Esophagus squamous epithelium (tissue), 5 donors: Measurements from ENCODE around the gene PCDHA8. TPM values are rescaled to one million over a fixed set of nuclear protein-coding genes. Genes with fewer than 3 reads are reported as not detected.
A peak's percentile ranks its signal among the peaks of the same experiment; 100 is the strongest.
"Not testable (repeated sequence)": the region's sequence is repeated elsewhere in the genome, so short reads cannot be mapped to it uniquely, and the experiment has no call there.

Source experiments
- DNase-seq: peaks from one replicate; lab custom pipeline; 2025; lab: John Stamatoyannopoulos, UW
- H3K27ac ChIP-seq, 4 donors: fragments of 200-600 bp; sonication (generic); one replicate each; pipeline ENCODE4 v1.5.1; 2016 to 2019; ENCODE audit warnings: mild to moderate bottlenecking in 1 of 4
- H3K27me3 ChIP-seq, 4 donors: fragments of 200-600 bp; sonication (generic); 1 replicate in 3 of 4; 2 replicates in 1 of 4; pipeline versions ENCODE4 v1.5.1 to v1.6.0; 2017 to 2021; ENCODE audit warnings: antibody characterized with exemption in 1 of 4
- H3K36me3 ChIP-seq, 3 donors: fragments of 200-600 bp; sonication (generic); one replicate each; pipeline ENCODE4 v1.5.1; 2016 to 2019
- H3K4me1 ChIP-seq, 3 donors: fragments of 200-600 bp; sonication (generic); one replicate each; pipeline ENCODE4 v1.5.1; 2017 to 2019
- H3K4me3 ChIP-seq, 4 donors: fragments of 200-600 bp; sonication (generic); 1 replicate in 3 of 4; 2 replicates in 1 of 4; pipeline ENCODE4 v1.5.1; 2016 to 2019; ENCODE audit warnings: mild to moderate bottlenecking in 2 of 4, moderate library complexity in 1 of 4
- H3K9me3 ChIP-seq, 3 donors: fragments of 200-600 bp; sonication (generic); one replicate each; pipeline ENCODE4 v1.5.1; 2016 to 2019
- POLR2A ChIP-seq, 4 donors: fragments of 450-650 bp; IDR thresholded peaks; one replicate each; pipeline ENCODE4 v1.6.1; 2017; ENCODE audit warnings: antibody characterized with exemption in 4 of 4, mild to moderate bottlenecking in 4 of 4, moderate library complexity in 3 of 4
- WGBS, 2 donors: methylation state at CpG; one replicate each; pipeline ENCODE4 v1.1.5; 2018; 5-methylcytosine and 5-hydroxymethylcytosine counted together
- intact Hi-C: fragments of 100-400 bp; cut with DNase I; formaldehyde crosslinking; loops from one replicate; pipeline ENCODE4 v1.15.0; 2022
- total RNA-seq, 4 donors: library from RNA; depleted of rRNA; stranded (reverse); fragments of >200 nt; gene quantifications; one replicate each; pipeline ENCODE4 v1.1.0, GENCODE V29; 2016
- TF ChIP-seq, protein P1 (sequence below), 6 experiments: fragments of 450-650 bp in 4 of 6; fragments of 200-600 bp in 2 of 6; sonication (generic) in 2 of 6; IDR thresholded peaks; one replicate each; pipeline ENCODE4 v1.5.1; 2016 to 2019; ENCODE audit warnings: antibody characterized with exemption in 6 of 6, mild to moderate bottlenecking in 4 of 6, moderate library complexity in 4 of 6
- donor health status: DM: yes; HTN: yes; CAD: no.

Gene PCDHA8
- total RNA-seq, 4 donors from 2014 or later = 0.19 TPM; not detected in 3

DNA sequence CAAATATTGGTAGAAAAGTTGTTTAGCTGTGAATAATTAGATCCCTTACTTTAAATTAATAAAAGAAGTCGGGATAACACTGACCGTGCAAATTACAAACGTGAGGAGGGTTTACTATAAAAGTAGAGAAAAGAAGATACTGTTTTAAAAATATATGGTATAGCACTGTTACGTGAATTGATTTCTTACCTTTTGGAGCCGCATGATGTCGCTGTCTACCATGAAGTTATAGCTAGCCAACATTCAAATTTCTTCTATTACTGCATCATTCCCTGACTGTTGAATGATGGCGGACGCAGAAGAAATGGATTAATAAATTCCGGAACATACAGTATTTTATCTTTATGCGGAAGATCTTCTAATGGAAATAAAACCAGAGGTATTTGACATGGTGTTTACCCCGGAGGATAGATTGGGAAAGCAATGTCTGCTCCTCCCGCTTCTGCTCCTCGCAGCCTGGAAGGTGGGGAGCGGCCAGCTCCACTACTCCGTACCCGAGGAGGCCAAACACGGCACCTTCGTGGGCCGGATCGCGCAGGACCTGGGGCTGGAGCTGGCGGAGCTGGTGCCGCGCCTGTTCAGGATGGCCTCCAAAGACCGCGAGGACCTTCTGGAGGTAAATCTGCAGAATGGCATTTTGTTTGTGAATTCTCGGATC is 13.2 kb upstream of the PCDHA8 start, which contains the start of gene PCDHA6:
Gene PCDHA6 (plus strand): TSS at position 257 of the 658 bp plus-strand sequence. CDS start 132 bp downstream, at position 389.
- Histone ChIP-seq H3K36me3 (no peaks in the 10 kb centered on the region), H3K27ac (no peak within 1 kb of the TSS), H3K27me3 (peaks cover 0 to 49% (median 0%) of the 10 kb centered on the region in 4 donors), H3K9me3 (peaks cover 0 to 41% (median 30%) of the 10 kb centered on the region in 3 donors), H3K4me3 (peak within 1 kb of the TSS in 1 of 4 donors; percentile 13), H3K4me1 (no peaks in the 10 kb centered on the region)
- DNase-seq = no peak
- intact Hi-C loops = no loop called here
- WGBS, 2 donors = 29 to 33% methylated on average over 20 to 23 of the region's 27 CpGs
- TF ChIP-seq, protein P1, sequence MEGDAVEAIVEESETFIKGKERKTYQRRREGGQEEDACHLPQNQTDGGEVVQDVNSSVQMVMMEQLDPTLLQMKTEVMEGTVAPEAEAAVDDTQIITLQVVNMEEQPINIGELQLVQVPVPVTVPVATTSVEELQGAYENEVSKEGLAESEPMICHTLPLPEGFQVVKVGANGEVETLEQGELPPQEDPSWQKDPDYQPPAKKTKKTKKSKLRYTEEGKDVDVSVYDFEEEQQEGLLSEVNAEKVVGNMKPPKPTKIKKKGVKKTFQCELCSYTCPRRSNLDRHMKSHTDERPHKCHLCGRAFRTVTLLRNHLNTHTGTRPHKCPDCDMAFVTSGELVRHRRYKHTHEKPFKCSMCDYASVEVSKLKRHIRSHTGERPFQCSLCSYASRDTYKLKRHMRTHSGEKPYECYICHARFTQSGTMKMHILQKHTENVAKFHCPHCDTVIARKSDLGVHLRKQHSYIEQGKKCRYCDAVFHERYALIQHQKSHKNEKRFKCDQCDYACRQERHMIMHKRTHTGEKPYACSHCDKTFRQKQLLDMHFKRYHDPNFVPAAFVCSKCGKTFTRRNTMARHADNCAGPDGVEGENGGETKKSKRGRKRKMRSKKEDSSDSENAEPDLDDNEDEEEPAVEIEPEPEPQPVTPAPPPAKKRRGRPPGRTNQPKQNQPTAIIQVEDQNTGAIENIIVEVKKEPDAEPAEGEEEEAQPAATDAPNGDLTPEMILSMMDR (IDR thresholded peaks at IDR 0.05) = no peak
- TF ChIP-seq POLR2A (IDR thresholded peaks at IDR 0.05) = no peak

DNA sequence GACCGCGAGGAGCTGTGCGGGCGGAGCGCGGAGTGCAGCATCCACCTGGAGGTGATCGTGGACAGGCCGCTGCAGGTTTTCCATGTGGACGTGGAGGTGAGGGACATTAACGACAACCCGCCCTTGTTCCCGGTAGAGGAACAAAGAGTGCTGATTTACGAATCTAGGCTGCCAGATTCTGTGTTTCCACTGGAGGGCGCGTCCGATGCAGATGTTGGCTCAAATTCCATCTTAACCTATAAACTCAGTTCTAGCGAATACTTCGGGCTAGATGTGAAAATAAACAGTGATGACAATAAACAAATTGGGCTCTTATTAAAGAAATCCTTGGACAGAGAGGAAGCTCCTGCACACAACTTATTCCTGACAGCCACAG is 12.6 kb upstream of the PCDHA8 start:
- Histone ChIP-seq H3K27me3 (peaks cover 0 to 45% (median 0%) of the 10 kb centered on the region in 4 donors), H3K4me1 (no peaks in the 10 kb centered on the region), H3K36me3 (no peaks in the 10 kb centered on the region), H3K4me3 (no peak overlapping the region), H3K27ac (no peak overlapping the region), H3K9me3 (peaks cover 0 to 36% (median 25%) of the 10 kb centered on the region in 3 donors)
- TF ChIP-seq, protein P1 (IDR thresholded peaks at IDR 0.05) = no peak
- no peak for TF ChIP-seq POLR2A (IDR thresholded peaks at IDR 0.05)
- intact Hi-C loops = no loop called here
- no peak for DNase-seq
- 26 to 41% methylated on average over 10 to 18 of the region's 18 CpGs for WGBS, 2 donors

DNA sequence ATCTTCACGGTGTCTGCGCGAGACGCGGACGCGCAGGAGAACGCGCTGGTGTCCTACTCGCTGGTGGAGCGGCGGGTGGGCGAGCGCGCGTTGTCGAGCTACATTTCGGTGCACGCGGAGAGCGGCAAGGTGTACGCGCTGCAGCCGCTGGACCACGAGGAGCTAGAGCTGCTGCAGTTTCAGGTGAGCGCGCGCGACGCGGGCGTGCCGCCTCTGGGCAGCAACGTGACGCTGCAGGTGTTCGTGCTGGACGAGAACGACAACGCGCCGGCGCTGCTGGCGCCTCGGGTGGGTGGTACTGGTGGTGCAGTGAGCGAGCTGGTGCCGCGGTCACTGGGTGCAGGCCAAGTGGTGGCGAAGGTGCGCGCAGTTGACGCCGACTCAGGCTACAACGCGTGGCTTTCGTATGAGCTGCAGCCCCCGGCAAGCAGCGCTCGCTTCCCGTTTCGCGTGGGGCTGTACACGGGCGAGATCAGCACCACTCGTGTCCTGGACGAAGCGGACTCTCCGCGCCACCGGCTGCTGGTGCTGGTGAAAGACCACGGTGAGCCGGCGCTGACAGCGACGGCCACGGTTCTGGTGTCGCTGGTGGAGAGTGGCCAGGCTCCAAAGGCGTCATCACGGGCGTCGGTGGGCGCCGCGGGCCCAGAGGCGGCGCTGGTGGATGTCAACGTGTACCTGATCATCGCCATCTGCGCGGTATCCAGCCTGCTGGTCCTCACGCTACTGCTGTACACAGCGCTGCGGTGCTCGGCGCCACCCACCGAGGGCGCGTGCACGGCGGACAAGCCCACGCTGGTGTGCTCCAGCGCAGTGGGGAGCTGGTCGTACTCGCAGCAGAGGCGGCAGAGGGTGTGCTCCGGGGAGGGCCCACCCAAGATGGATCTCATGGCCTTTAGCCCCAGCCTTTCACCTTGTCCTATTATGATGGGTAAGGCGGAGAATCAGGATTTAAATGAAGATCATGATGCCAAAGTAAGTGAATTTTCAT is 11.2 kb upstream of the PCDHA8 start:
- H3K4me3 ChIP-seq, H3K36me3 ChIP-seq, H3K4me1 ChIP-seq, DNase-seq, H3K27ac ChIP-seq, intact Hi-C loops: not testable (repeated sequence)
- 60 to 63% methylated on average over 12 of the region's 106 CpGs for WGBS, 2 donors
- peaks cover 0 to 36% (median 24%) of the 10 kb centered on the region in 3 donors for H3K9me3 ChIP-seq
- H3K27me3 ChIP-seq = peaks cover 0 to 43% (median 0%) of the 10 kb centered on the region in 4 donors

DNA sequence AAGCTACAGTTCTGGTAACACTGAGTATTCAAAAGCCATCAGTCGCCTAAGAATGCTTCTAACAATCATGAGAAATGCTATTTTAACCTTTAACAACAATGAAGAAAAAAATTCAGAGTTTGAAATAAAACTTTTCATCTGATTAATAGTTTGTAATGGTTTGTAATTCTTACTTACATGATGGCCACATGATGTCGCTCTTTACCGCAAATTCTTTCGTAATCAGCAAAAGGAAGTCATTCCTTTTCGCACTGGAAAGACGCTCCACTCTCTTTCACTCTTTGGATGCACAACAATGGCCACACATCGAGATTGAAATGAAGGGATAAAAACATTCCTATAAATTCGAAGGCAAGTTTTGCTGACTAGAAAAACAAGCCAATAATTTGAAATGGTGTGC is 7.0 kb upstream of the PCDHA8 start, which contains the start of gene PCDHA7:
Gene PCDHA7 (plus strand): TSS at position 277 of the 400 bp plus-strand sequence. CDS start 115 bp downstream, at position 392.
- Histone ChIP-seq H3K27ac (no peak within 1 kb of the TSS), H3K4me1 (no peaks in the 10 kb centered on the region), H3K27me3 (peaks cover 0 to 36% (median 0%) of the 10 kb centered on the region in 4 donors), H3K9me3 (peaks cover 0 to 46% (median 29%) of the 10 kb centered on the region in 3 donors), H3K4me3 (peak within 1 kb of the TSS in 1 of 4 donors; percentile 28), H3K36me3 (no peaks in the 10 kb centered on the region)
- DNase-seq = no peak
- TF ChIP-seq, protein P1 (IDR thresholded peaks at IDR 0.05) = no peak
- intact Hi-C loops = no loop called here
- 20 to 25% methylated on average over 8 of the region's 8 CpGs for WGBS, 2 donors

DNA sequence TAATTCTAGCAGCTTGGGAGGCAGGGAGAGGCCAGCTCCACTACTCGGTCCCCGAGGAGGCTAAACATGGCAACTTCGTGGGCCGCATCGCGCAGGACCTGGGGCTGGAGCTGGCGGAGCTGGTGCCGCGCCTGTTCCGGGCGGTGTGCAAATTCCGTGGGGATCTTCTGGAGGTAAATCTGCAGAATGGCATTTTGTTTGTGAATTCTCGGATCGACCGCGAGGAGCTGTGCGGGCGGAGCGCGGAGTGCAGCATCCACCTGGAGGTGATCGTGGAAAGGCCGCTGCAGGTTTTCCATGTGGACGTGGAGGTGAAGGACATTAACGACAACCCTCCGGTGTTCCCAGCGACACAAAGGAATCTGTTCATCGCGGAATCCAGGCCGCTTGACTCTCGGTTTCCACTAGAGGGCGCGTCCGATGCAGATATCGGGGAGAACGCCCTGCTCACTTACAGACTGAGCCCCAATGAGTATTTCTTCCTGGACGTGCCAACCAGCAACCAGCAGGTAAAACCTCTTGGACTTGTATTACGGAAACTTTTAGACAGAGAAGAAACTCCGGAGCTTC is 6.5 kb upstream of the PCDHA8 start:
- H3K36me3 ChIP-seq, H3K27ac ChIP-seq, DNase-seq, intact Hi-C loops, H3K4me1 ChIP-seq: not testable (repeated sequence)
- 21 to 39% methylated on average over 13 to 17 of the region's 38 CpGs for WGBS, 2 donors
- Histone ChIP-seq H3K4me3 (peak overlapping the region in 1 of 4 donors; percentile 28), H3K9me3 (peaks cover 0 to 40% (median 26%) of the 10 kb centered on the region in 3 donors), H3K27me3 (peaks cover 0 to 38% (median 0%) of the 10 kb centered on the region in 4 donors)
